Activated CD4-positive, alpha-beta T cell treated with anti-CD3 and anti-CD28 coated beads, Interleukin-2, amount 10 ng/mL, durations not matched to agents 24 days and 14 days (primary cell): ENCODE measurements around the gene CDKN2AIP. TPM values are rescaled to one million over a fixed set of nuclear protein-coding genes. Genes with fewer than 3 reads are reported as not detected.

ENCODE experiments used
- DNase-seq: peaks from one replicate; pipeline ENCODE4 v3.0.0; 2022
- H3K27ac Mint-ChIP-seq: one replicate; pipeline ENCODE4 v1.8.0; 2022; ENCODE audit warnings: mild to moderate bottlenecking, mixed read lengths
- H3K27me3 Mint-ChIP-seq: one replicate; pipeline ENCODE4 v1.8.0; 2022; ENCODE audit warnings: mixed read lengths
- H3K36me3 Mint-ChIP-seq: one replicate; pipeline ENCODE4 v1.8.0; 2022; ENCODE audit warnings: low read depth, mild to moderate bottlenecking, mixed read lengths
- H3K4me1 Mint-ChIP-seq: one replicate; pipeline ENCODE4 v1.8.0; 2021; ENCODE audit warnings: mixed read lengths
- H3K4me3 Mint-ChIP-seq: one replicate; pipeline ENCODE4 v1.8.0; 2022; ENCODE audit warnings: mild to moderate bottlenecking, moderate library complexity, mixed read lengths
- H3K9me3 Mint-ChIP-seq: one replicate; pipeline ENCODE4 v1.8.0; 2021; ENCODE audit warnings: mixed read lengths
- intact Hi-C: fragments of 100-400 bp; cut with micrococcal nuclease; formaldehyde crosslinking; loops from one replicate; pipeline ENCODE4 v1.15.1; 2023
- total RNA-seq: library from RNA; stranded (reverse); gene quantifications from 2 replicates; pipeline ENCODE4 v1.2.3, GENCODE V29; 2022

Gene CDKN2AIP
- 22.7 and 23.1 TPM in 2 replicates for total RNA-seq

- Mint-ChIP-seq H3K4me3 (peak within 1 kb of the TSS; percentile 96), H3K27me3 (no peaks in the 10 kb centered on the region), H3K9me3 (no peaks in the 10 kb centered on the region), H3K36me3 (peaks cover 38% of the 10 kb centered on the region), H3K4me1 (peaks cover 35% of the 10 kb centered on the region), H3K27ac (peak within 1 kb of the TSS; percentile 95)
- peak; percentile 98 for DNase-seq
- intact Hi-C loops, result loop anchor here (1.0 to 10.0 kb wide), 7 partner anchors 36 to 1203 kb away; partner anchors contain the start of genes CASP3, PRIMPOL, RWDD4 and TRAPPC11
Measured at GRCh38 chr4:183444214-183445096, at the start of gene CDKN2AIP. Gene CDKN2AIP (plus strand): TSS chr4:183444636. CDS start chr4:183444798, 162 bp downstream.

GRCh38 chr4:183395395-183395794 is 49.0 kb upstream of the CDKN2AIP start:
- H3K9me3 Mint-ChIP-seq, result no peaks in the 10 kb centered on the region
- H3K27me3 Mint-ChIP-seq, result peaks cover 24% of the 10 kb centered on the region
- H3K4me1 Mint-ChIP-seq, result peaks cover 23% of the 10 kb centered on the region
- no peak overlapping the region for H3K4me3 Mint-ChIP-seq
- no peak for DNase-seq
- no peaks in the 10 kb centered on the region for H3K36me3 Mint-ChIP-seq
- intact Hi-C loops, result loop anchor here (10.0 kb wide), 1 partner anchor 211 kb away; no protein-coding TSS in a partner anchor
- H3K27ac Mint-ChIP-seq, result no peak overlapping the region

- no peak for DNase-seq
- intact Hi-C loops, result loop anchor here (10.0 kb wide), 1 partner anchor 211 kb away; no protein-coding TSS in a partner anchor
- peaks cover 23% of the 10 kb centered on the region for H3K4me1 Mint-ChIP-seq
- H3K36me3 Mint-ChIP-seq, result no peaks in the 10 kb centered on the region
- peaks cover 25% of the 10 kb centered on the region for H3K27me3 Mint-ChIP-seq
- no peak overlapping the region for H3K27ac Mint-ChIP-seq
- no peaks in the 10 kb centered on the region for H3K9me3 Mint-ChIP-seq
- no peak overlapping the region for H3K4me3 Mint-ChIP-seq
Measured at GRCh38 chr4:183396227-183396637, 48.2 kb upstream of the CDKN2AIP start.

GRCh38 chr4:183397741-183398297 is 46.6 kb upstream of the CDKN2AIP start:
- peak overlapping the region; percentile 90 for H3K4me3 Mint-ChIP-seq
- no peak for DNase-seq
- no peaks in the 10 kb centered on the region for H3K36me3 Mint-ChIP-seq
- intact Hi-C loops, result loop anchor here (1.0 to 10.0 kb wide), 4 partner anchors 9 to 479 kb away; partner anchors contain the start of gene CDKN2AIP
- peaks cover 33% of the 10 kb centered on the region for H3K27me3 Mint-ChIP-seq
- no peaks in the 10 kb centered on the region for H3K9me3 Mint-ChIP-seq
- H3K27ac Mint-ChIP-seq, result peak overlapping the region; percentile 70
- peaks cover 22% of the 10 kb centered on the region for H3K4me1 Mint-ChIP-seq

- DNase-seq, result peak; percentile 88
- H3K4me1 Mint-ChIP-seq, result peaks cover 22% of the 10 kb centered on the region
- H3K27me3 Mint-ChIP-seq, result peaks cover 33% of the 10 kb centered on the region
- peak overlapping the region; percentile 88 for H3K27ac Mint-ChIP-seq
- H3K36me3 Mint-ChIP-seq, result no peaks in the 10 kb centered on the region
- peak overlapping the region; percentile 90 for H3K4me3 Mint-ChIP-seq
- intact Hi-C loops, result loop anchor here (1.0 to 10.0 kb wide), 4 partner anchors 9 to 480 kb away; partner anchors contain the start of gene CDKN2AIP
- no peaks in the 10 kb centered on the region for H3K9me3 Mint-ChIP-seq
Measured at GRCh38 chr4:183398298-183399125, 45.9 kb upstream of the CDKN2AIP start.

GRCh38 chr4:183399126-183399522 is 45.3 kb upstream of the CDKN2AIP start:
- no peak for DNase-seq
- intact Hi-C loops, result loop anchor here (2.0 to 10.0 kb wide), 3 partner anchors 46 to 480 kb away; partner anchors contain the start of gene CDKN2AIP
- no peaks in the 10 kb centered on the region for H3K36me3 Mint-ChIP-seq
- H3K4me1 Mint-ChIP-seq, result peaks cover 22% of the 10 kb centered on the region
- no peak overlapping the region for H3K27ac Mint-ChIP-seq
- peak overlapping the region; percentile 90 for H3K4me3 Mint-ChIP-seq
- H3K27me3 Mint-ChIP-seq, result peaks cover 33% of the 10 kb centered on the region
- no peaks in the 10 kb centered on the region for H3K9me3 Mint-ChIP-seq

GRCh38 chr4:183399616-183400015 is 44.8 kb upstream of the CDKN2AIP start:
- no peak overlapping the region for H3K4me3 Mint-ChIP-seq
- H3K9me3 Mint-ChIP-seq, result no peaks in the 10 kb centered on the region
- intact Hi-C loops, result loop anchor here (2.0 to 10.0 kb wide), 4 partner anchors 45 to 481 kb away; partner anchors contain the start of gene CDKN2AIP
- H3K36me3 Mint-ChIP-seq, result no peaks in the 10 kb centered on the region
- H3K4me1 Mint-ChIP-seq, result peaks cover 22% of the 10 kb centered on the region
- no peak for DNase-seq
- peaks cover 33% of the 10 kb centered on the region for H3K27me3 Mint-ChIP-seq
- no peak overlapping the region for H3K27ac Mint-ChIP-seq

GRCh38 chr4:183400035-183400434 is 44.4 kb upstream of the CDKN2AIP start:
- Mint-ChIP-seq H3K27ac (no peak overlapping the region), H3K4me1 (peaks cover 22% of the 10 kb centered on the region), H3K36me3 (no peaks in the 10 kb centered on the region), H3K9me3 (no peaks in the 10 kb centered on the region), H3K4me3 (peak overlapping the region; percentile 13), H3K27me3 (peaks cover 35% of the 10 kb centered on the region)
- DNase-seq, result no peak
- intact Hi-C loops, result loop anchor here (10.0 kb wide), 1 partner anchor 325 kb away; no protein-coding TSS in a partner anchor

GRCh38 chr4:183401473-183401872 is 43.0 kb upstream of the CDKN2AIP start:
- DNase-seq, result no peak
- peaks cover 35% of the 10 kb centered on the region for H3K27me3 Mint-ChIP-seq
- no peak overlapping the region for H3K27ac Mint-ChIP-seq
- no peak overlapping the region for H3K4me3 Mint-ChIP-seq
- intact Hi-C loops, result loop anchor here (10.0 kb wide), 1 partner anchor 327 kb away; no protein-coding TSS in a partner anchor
- H3K9me3 Mint-ChIP-seq, result no peaks in the 10 kb centered on the region
- peaks cover 20% of the 10 kb centered on the region for H3K4me1 Mint-ChIP-seq
- no peaks in the 10 kb centered on the region for H3K36me3 Mint-ChIP-seq

- DNase-seq, result no peak
- no peaks in the 10 kb centered on the region for H3K36me3 Mint-ChIP-seq
- H3K27ac Mint-ChIP-seq, result no peak overlapping the region
- no peak overlapping the region for H3K4me3 Mint-ChIP-seq
- H3K27me3 Mint-ChIP-seq, result peaks cover 26% of the 10 kb centered on the region
- intact Hi-C loops, result loop anchor here (10.0 kb wide), 1 partner anchor 328 kb away; no protein-coding TSS in a partner anchor
- peaks cover 16% of the 10 kb centered on the region for H3K4me1 Mint-ChIP-seq
- no peaks in the 10 kb centered on the region for H3K9me3 Mint-ChIP-seq
Measured at GRCh38 chr4:183402771-183403170, 41.7 kb upstream of the CDKN2AIP start.

GRCh38 chr4:183403486-183403885 is 41.0 kb upstream of the CDKN2AIP start:
- DNase-seq, result no peak
- Mint-ChIP-seq H3K4me1 (peaks cover 15% of the 10 kb centered on the region), H3K36me3 (no peaks in the 10 kb centered on the region), H3K27me3 (peaks cover 25% of the 10 kb centered on the region), H3K27ac (no peak overlapping the region), H3K4me3 (no peak overlapping the region), H3K9me3 (no peaks in the 10 kb centered on the region)
- intact Hi-C loops, result loop anchor here (10.0 kb wide), 1 partner anchor 329 kb away; no protein-coding TSS in a partner anchor

- H3K27ac Mint-ChIP-seq, result no peak overlapping the region
- peaks cover 12% of the 10 kb centered on the region for H3K4me1 Mint-ChIP-seq
- H3K9me3 Mint-ChIP-seq, result no peaks in the 10 kb centered on the region
- DNase-seq, result no peak
- intact Hi-C loops, result loop anchor here (10.0 kb wide), 1 partner anchor 329 kb away; no protein-coding TSS in a partner anchor
- peaks cover 24% of the 10 kb centered on the region for H3K27me3 Mint-ChIP-seq
- no peaks in the 10 kb centered on the region for H3K36me3 Mint-ChIP-seq
- no peak overlapping the region for H3K4me3 Mint-ChIP-seq
Measured at GRCh38 chr4:183403961-183404360, 40.5 kb upstream of the CDKN2AIP start.

- intact Hi-C loops, result loop anchor here (5.0 to 10.0 kb wide), 2 partner anchors 143 to 331 kb away; no protein-coding TSS in a partner anchor
- Mint-ChIP-seq H3K4me3 (no peak overlapping the region), H3K27me3 (peaks cover 15% of the 10 kb centered on the region)
Measured at GRCh38 chr4:183405303-183405702, 39.1 kb upstream of the CDKN2AIP start.

More at GRCh38 chr4:183405303-183405702, 39.1 kb upstream of the CDKN2AIP start:
- no peak for DNase-seq
- Mint-ChIP-seq H3K27ac (no peak overlapping the region), H3K36me3 (no peaks in the 10 kb centered on the region), H3K9me3 (no peaks in the 10 kb centered on the region), H3K4me1 (peaks cover 9% of the 10 kb centered on the region)
